HG02588 (cell line): ENCODE results near the gene RHBDD1.
A peak's percentile ranks its signal among the peaks of the same experiment; 100 is the strongest.

Experiments
- ATAC-seq: cut with Tn5 transposase; IDR thresholded peaks from one replicate; pipeline ENCODE4 v1.9.1; 2021; ENCODE audit warnings: mild to moderate bottlenecking, moderate library complexity; ENCODE audit not compliant: unreplicated experiment

Gene RHBDD1

DNA sequence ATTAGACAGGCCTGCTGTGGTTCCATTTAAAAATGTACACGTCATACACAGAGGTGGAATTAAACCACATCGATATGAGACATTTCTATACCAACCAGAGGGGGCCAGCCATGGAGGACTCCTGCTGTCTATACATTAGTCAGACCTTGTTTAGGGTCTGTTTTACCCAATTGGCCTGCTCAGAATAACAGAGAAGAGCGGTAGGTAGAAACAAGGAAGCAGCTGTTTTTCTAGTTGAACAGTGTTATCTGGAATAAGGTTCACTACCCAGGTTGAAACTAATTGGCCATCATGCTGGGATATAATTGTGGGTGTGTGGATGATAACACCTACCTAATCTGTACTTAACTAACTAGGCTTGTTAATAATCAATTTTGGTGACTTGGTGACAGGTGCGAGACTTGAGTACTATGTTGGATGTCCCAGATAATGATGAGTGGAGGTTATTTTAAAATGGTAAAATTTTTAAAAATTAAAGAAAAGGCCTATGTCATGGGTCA is 47.5 kb downstream of the RHBDD1 start:
- no peak for ATAC-seq

DNA sequence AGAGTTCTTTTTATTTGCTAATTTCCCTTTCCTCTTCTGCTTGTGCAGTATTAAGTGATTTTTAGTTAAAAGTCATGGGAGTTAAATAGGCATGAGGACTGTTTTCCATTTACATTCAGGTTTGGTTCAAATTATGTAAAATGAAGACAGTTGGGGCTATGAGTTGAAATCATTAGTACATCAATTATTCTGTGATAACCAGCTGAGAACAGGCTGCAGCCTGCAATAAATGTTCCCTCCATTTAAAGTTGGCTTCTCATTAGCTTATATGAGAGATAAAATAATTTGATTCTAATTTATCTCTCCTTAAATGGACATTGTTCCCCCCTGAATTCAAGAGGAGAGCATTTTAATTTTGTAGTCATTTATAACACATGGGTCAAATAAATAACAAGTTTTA is 48.3 kb downstream of the RHBDD1 start:
- no peak for ATAC-seq

DNA sequence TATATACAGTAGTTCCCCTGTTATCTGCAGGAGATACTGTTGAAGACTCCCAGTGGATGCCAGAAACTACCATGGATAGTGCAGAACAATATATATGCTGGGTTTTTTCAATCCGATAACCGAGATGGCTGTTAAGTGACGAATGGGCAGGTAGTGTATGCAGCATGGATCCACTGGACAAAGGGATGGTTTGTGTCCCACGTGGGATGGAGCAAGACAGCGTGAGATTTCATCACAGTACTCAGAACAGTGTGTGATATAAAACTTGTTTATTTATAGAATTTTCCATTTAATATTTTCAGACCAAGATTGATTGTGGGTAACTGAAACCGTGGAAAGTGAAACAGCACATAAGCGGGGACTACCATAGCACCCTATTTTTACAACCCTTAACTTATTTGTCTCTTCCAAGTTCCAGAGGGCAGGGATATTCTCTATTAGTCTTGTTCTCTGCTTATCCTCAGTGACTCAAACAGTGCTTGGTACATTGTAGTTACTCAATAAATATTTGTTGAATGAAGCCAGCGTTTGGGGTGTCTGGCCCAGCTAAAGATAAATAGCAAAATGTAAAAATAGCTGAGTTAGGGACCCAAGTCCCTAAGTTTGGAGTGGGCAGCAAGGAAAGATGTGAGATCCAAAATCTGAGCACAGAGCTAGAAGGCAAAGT is 50.0 kb downstream of the RHBDD1 start:
- no peak for ATAC-seq

DNA sequence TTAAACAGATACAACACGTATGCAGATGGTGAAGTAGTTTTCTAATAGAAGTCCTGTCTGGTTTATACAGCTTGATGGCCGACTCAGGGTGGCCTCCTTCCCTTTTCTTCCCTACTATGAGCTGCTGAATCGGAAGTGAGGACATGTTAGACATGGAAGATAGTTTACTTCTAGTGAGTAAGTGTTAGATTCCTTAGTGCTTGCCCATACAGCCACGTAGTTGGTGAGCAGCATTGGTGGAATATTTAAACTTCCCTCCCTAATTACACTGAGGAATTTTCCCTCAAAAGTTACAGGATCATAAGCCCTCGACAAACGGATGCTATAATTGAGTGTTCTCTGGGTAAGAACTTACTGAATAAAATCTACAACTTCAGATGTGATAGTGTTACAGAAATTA is 52.1 kb downstream of the RHBDD1 start:
- ATAC-seq: no peak

DNA sequence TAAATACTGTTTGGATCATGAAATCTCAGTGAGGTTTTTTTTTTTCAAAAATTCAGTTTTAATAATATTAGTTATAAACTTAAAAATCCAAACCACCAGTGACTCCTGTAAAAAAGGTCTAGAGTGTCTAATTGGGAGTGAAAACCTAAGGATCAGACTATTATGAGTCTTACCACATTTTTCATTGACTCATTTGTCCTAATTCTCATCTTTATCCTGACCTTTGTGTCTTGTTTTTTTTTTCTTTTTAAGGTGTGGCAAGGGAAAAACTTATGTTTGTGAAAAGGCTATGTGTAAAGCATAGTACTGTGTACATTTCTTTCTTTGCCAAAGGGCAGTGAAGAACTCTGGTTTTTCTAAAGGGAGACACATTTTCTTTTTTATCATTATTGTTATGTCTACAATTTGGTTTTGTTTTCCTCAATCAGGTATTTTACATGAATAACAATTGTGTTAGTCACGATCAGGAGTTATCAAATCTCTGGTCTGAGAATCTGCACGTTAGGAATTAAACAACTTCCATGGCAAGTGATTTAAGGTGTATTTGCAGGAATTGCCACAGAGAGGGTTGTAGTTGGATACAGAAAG is 52.6 kb downstream of the RHBDD1 start:
- ATAC-seq: no peak

DNA sequence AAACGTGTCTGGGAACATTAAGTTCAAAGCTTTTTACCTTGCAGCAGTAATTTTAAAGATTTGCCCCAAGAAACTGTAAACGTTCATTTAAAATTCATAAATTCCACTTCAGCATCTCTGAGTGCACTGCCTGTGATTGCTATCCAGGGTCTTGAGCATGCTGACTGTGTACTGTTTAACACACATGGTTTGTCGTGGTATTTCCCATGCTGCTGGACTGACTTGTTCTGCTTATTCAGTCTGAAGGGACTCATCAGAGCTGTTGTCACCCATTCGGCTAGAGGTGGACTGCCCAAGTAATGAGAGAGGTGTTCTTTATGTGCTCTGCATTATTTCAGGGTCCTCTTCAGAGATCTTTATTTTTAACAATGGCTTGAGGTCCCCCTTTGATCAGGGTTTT is 53.1 kb downstream of the RHBDD1 start:
- ATAC-seq: no peak

DNA sequence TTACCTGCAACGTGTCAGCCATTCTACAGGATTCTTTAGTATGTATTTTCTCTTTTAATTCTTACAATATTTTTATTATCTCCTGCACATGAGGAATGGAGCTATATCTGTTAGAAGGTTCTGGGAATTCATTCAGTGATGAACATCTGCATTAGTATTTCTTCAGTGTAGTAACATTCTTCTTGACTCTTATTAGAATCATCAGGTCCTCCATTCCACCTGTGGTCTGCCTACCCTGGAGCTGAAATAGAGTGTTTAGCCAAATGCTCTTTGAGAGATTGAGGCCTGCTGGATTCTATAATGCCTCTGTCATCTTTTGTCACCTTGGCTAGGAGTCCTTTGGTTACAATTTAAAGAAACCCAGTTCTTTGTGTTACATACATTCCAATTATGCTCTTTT is 54.4 kb downstream of the RHBDD1 start:
- ATAC-seq: no peak

DNA sequence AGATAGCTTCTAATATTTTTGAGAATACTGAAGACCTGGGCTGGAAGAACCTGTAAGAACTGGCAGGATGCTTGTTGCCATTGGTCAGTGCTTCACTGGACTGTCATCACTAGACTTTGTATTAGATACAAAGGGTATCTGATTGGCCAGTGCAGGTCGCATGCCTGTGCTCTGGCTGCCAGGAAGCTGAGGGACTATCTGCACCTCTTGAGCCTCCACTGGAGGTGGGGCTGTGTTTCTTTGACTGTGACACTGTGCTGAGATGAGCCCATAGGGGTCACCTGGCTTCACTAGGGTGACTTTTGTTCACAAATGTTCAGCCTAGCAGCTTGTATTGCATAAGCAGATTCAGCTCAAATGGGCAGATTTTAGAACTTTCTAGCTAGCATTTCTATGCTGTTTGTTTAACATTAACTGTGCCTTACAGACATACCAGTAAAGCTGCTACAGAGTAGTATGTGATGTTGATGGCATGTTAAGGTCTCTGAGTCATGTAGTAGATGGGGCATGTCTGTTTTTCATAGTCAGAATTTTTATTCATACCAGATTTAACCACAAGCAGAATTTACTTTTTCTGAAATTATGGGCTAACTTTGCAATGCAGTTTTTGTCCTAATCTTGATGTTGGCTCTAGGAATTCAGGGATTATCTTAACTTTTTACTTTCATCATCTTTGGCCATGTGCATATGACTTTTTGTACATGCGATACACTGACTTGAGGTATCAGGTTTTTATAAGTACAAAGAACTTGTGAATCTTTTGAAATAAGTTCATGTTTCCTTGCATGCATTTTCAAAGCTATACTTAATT is 56.1 kb downstream of the RHBDD1 start:
- ATAC-seq: no peak

DNA sequence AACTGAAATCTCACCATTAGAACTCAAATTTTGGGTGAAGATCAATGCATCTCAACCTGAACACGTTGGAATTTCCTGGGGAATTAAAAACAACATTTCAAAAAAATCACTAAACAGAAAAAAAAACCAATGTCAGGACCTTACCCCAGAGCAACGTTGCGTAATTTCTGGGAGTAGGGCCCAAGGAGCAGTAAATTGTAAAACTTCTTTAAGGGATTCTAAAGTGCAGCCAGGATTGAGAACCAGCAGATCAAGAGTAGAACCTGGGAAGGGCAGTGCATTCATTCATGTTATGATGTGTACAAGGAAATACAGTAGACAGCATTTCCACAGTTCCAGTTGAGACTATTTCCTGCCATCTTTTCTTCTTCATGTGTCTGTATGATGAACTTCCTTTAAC is 56.9 kb downstream of the RHBDD1 start:
- ATAC-seq: no peak

DNA sequence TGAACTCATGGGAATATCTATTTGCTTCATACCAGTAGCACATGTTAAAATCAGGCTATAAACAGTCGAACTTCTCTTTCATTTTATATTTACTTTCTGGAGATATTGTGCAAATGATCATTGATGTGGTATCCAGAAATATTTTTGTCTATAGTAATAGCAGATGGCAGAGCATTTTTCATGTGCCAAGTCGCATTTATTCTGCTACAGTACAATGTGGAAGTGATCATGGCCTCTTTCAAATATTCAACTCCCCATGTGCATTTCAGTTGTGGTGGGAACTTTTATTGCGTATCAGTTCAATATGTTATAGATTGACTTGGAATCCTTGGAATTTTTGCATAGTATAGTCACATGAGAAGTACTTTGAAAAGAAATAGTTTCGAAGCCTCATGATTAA is 57.4 kb downstream of the RHBDD1 start:
- no peak for ATAC-seq

DNA sequence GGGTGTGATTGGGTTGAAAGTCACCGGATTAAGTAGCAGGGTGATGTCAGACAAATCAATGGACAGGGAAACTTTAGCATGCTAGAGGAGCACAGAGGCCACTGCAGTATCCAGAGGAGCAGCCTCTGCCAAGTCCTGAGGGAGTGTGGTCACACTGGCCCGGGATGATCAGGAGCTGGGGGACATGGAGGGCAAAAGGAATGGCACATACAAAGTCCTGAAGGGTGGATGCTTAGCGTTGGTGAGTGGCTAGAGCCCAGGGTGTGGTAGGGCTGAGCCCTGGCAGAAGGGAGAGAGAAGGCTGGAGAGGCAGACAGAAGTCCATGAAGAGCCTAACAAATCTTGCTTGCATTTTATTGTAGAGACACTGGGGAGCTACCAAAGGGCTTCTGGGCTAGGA is 58.9 kb downstream of the RHBDD1 start:
- no peak for ATAC-seq

DNA sequence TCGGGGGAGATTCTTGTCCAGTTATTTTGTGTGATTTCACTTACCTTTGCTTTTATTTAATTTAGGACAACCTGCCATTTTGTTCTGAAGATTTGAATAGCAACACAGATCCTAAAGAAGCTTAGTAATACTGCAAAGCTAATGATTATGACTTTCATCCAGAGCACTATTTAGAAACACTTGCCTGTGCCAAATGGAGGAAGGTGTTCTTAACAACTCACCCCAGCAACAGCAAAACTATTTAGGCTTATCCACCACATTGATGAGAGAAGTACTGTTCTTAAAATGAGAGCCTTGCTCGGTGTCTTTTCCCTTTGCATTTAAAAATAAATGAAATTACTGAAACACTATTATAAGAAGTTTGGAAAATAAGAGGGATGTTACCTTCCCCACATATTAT is 59.7 kb downstream of the RHBDD1 start:
- no peak for ATAC-seq

DNA sequence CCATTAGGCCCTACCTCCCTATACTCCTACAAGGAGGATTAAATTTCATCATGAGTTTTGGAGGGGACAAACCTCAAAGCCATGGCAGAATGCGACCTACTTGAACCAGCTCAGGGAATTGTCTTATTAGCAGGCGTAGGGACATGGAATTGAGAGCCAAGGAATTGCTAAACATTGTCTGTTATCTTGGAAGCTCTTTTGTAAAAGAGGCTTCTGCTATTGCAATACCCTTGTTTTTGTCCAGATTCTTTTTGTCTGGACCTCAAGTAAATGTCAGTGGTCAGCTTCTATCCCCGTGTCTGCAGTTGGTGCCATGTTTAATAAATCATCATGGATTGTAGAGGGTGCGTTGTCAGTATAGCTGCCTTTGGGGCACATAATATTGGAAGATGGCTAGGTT is 62.3 kb downstream of the RHBDD1 start:
- no peak for ATAC-seq

DNA sequence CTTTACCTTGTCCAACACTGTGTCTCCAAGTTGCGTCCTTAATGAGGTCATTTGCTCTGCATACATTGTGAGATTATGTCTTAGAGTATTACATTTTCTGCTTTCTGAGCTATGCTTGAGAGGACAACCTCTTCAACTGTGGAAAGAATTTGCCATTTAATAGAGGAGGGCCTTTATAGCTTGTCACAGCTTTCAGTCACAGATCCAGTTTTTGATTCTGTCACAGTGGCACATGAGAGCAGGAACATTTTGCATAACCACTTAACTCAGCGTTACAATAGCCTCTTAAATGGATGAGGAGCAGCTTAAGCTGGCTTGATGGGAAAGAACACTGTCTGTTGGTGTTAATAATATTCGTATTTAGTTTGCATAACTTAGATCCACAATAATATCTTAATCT is 63.0 kb downstream of the RHBDD1 start:
- no peak for ATAC-seq

DNA sequence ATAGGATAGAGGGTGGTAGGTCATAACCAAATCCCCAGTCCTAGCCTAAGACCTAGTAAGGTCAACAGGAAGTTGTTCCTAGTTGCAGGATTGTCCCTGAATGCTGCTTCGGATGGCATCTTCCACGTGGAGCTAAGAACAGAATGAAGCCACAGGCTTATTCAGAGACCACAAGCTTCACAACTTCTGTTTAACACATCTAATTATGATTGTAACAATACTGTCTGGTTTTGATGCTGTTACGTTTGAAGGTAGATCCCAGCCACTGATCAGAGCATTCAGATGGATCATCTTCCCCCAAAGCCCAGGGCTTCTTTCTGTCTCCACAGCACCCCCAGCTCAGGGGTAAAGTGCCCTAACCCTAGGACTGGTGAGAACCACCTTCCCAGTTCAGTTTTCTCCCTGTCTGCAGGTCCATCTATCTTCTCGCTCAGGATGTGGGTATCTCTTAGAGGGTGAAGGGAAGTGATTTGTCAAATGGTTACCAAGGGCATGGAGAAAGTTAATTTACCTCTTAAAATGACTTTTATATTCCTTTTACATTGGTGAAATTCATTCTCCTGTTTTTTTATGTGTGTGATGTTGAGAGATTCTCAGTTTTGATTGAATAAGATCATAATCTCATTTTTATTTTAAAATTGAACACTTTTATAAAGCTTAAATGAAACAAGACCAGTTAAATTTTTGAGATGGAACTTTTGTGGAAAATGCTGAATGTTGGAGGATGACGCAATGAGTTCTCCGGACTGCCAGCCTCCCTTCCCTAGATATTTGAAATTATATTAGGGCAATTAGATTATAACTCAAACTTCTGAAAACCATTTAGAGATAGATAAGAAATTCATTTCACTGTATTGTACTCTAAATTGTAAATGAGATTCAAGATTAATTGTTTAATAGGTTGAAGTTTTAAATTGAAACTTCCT is 66.5 kb downstream of the RHBDD1 start:
- no peak for ATAC-seq

DNA sequence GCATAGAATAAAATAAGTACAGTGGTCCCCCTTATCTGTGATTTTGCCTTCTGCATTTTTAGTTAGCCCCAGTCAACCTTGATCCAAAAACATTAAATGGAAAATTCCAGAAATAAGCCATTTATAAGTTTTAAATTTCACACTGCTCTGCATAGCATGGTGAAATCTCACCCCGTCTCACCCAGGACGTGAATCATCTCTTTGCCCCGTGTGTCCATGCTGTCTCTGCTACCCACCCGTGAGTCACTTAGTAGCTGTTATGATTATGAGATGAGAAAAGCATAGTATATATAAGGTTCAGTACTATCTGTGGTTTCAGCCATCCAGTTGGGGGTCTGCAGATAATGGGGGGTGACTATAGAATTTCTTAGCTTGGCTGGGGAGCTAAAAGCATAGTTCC is 67.3 kb downstream of the RHBDD1 start:
- ATAC-seq: no peak

DNA sequence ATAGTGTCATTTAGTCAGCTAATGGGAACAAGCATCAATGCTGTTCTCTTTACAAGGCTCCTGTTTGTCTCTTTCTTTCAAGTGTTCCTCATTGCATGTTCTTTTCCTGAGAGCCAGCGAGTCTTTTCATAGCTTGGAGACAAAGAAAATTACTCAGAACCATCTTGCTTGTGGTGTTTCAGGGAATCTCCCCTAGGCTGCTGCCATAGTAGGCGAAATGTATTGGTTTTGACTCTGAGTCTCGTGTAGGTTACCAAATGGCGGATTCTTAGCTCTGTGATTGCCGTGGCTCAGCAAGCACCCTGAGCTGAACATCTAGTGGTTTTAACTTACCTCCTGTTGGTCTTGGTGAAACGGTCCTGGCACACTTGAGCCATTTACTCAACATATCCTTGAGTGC is 68.7 kb downstream of the RHBDD1 start:
- ATAC-seq: peak; percentile 51

DNA sequence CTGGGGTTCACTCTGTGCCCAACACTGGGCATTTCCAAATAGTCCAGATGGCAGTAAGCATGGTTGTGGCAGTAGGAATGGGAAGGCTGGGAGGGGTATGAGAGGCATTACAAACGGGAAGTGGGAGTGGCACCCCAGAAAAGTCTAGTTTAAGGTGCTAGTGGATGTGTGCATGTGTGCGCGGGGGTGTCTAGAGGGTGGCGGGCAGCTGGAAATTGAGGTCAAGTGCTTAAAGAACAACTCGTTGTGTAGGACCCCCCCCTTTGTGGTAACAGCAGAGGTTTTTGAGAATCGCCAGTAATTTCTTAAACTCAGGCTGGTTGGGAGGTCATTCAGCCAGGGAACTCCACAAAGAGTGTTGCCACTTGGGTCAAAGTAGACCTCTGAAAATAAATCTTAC is 69.9 kb downstream of the RHBDD1 start:
- ATAC-seq: peak; percentile 15

DNA sequence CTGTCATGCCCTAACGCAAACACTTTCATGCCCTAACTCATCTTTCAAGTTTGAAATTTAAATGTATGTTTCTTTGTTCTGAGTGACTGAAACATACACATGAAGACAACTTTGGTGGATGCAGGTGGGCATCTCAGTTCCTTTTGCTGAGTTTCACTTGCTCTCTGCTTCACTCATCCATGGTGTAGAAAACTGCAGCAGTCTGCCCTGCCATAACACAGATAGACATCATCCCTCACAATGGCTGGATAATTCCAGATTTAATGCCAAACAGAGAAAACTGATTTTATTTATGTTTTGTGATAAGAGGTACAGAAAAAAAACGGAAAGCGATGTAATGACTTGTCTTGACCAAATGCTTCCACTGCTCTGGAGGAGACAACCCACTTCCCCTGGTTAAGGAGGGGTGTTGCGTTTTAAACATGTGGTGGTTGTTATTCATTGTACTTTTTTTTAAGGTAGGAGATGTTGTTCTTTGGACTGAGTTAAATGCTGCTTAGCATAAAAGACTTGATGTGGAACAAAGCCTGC is 70.4 kb downstream of the RHBDD1 start:
- peak; percentile 81 for ATAC-seq

DNA sequence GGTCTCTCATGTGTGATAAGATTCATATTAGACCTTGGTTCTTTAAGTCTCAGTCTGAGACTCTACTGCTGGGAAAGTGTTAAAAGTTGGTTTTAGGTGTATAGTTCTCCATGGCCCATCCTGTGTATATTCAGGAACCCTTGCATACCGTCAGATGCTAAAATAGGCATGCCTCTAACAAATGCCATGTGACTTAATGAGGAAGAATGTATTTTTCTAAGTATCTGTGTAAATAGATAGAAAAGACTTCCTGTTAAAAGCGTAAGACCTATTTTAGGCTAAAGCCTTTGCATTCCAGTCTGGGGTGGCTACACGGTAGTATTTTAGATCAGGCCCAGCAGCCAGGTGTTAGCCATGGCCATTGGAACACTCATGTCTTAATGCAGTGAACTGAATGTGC is 73.3 kb downstream of the RHBDD1 start:
- no peak for ATAC-seq

DNA sequence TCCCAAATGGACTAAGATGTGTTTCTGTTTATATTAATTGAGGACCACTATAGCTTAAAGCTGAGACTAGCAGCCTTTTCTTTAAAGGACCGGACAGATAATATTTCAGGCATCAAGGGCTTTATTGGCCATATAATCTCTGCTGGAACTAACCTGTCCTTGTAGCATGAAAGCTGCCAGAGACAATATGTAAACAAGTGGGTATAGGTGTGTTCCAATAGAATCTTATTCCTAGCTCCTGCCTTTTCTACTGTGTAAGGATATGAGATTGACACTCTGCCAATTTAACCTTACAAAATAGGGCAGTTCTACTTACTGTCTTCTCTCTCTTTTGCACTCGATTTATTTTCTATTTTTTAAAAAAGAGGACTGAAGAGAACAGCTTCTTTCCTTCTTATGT is 74.0 kb downstream of the RHBDD1 start:
- no peak for ATAC-seq
